Neural cell (in vitro differentiated cells): ENCODE data around the gene KCNMB2. TPM values are rescaled to one million over a fixed set of nuclear protein-coding genes. Genes with fewer than 3 reads are reported as not detected.

Experiments
- H2AFZ ChIP-seq: fragments of 200-600, 300-800 bp; sonication (generic), shearing (Covaris generic); 2 replicates; pipeline ENCODE4 v1.6.0; 2014; ENCODE audit warnings: low read depth, mild to moderate bottlenecking, antibody characterized with exemption, low read length, moderate library complexity
- H3F3A ChIP-seq: fragments of 200-600 bp; shearing (Covaris generic); 2 replicates; pipeline ENCODE4 v1.6.1; 2016; ENCODE audit warnings: mild to moderate bottlenecking, moderate library complexity, mixed read lengths, antibody characterized with exemption, low read length; ENCODE audit not compliant: insufficient read depth, poor library complexity, severe bottlenecking
- H3K27ac ChIP-seq: fragments of 200-600, 300-800 bp; sonication (generic), shearing (Covaris generic); 2 replicates; pipeline ENCODE4 v1.5.1; 2014; ENCODE audit warnings: mild to moderate bottlenecking, low read length, moderate library complexity
- H3K27me3 ChIP-seq: fragments of 300-800, 200-600 bp; sonication (generic), shearing (Covaris generic); 2 replicates; pipeline ENCODE4 v1.6.0; 2014; ENCODE audit warnings: mild to moderate bottlenecking, low read depth, low read length, moderate library complexity; ENCODE audit not compliant: insufficient read depth
- H3K36me3 ChIP-seq: fragments of 300-800, 200-600 bp; sonication (generic), shearing (Covaris generic); 2 replicates; pipeline ENCODE4 v1.5.1; 2014; ENCODE audit warnings: mild to moderate bottlenecking, antibody characterized with exemption, low read length, moderate library complexity; ENCODE audit not compliant: insufficient read depth
- H3K4me2 ChIP-seq: fragments of 300-800, 200-600 bp; sonication (generic), shearing (Covaris generic); 2 replicates; pipeline ENCODE4 v1.6.0; 2014; ENCODE audit warnings: mild to moderate bottlenecking, low read length
- H3K4me3 ChIP-seq: fragments of 300-800, 200-600 bp; sonication (generic), shearing (Covaris generic); 2 replicates; pipeline ENCODE4 v1.5.1; 2014; ENCODE audit warnings: mild to moderate bottlenecking, low read length, moderate library complexity
- H3K79me2 ChIP-seq: fragments of 200-600 bp; shearing (Covaris generic); replicated peaks from 2 replicates; pipeline ENCODE4 v1.6.0; 2014; ENCODE audit warnings: mild to moderate bottlenecking, low read length, moderate library complexity; ENCODE audit not compliant: insufficient read depth
- H3K9ac ChIP-seq: fragments of 300-800, 200-600 bp; sonication (generic), shearing (Covaris generic); 2 replicates; pipeline ENCODE4 v1.6.1; 2016; ENCODE audit warnings: mild to moderate bottlenecking, low read length, mixed read lengths
- H3K9me2 ChIP-seq: fragments of 200-600 bp; shearing (Covaris generic); 2 replicates; pipeline ENCODE4 v1.6.1; 2016; ENCODE audit warnings: mild to moderate bottlenecking, low read length, mixed read lengths; ENCODE audit not compliant: insufficient read depth
- H3K9me3 ChIP-seq: fragments of 200-600, 300-800 bp; sonication (generic), shearing (Covaris generic); 2 replicates; pipeline ENCODE4 v1.6.1; 2016; ENCODE audit warnings: mild to moderate bottlenecking, mixed run types, low read length, moderate library complexity, mixed read lengths
- H4K20me1 ChIP-seq: fragments of 200-600 bp; shearing (Covaris generic); 2 replicates; pipeline ENCODE4 v1.6.1; 2016; ENCODE audit warnings: mild to moderate bottlenecking, mixed run types; ENCODE audit not compliant: insufficient read depth
- EP300 ChIP-seq: fragments of 450-650 bp; conservative IDR thresholded peaks from 2 replicates; pipeline ENCODE4 v1.6.1; 2014; ENCODE audit warnings: antibody characterized with exemption, mild to moderate bottlenecking, moderate library complexity; ENCODE audit not compliant: poor library complexity, severe bottlenecking
- EZH2 ChIP-seq: fragments of 200-600, 300-800 bp; shearing (Covaris generic), sonication (generic); IDR thresholded peaks from 2 replicates; pipeline ENCODE4 v1.6.1; 2014; ENCODE audit warnings: antibody characterized with exemption, low read length, borderline replicate concordance, mild to moderate bottlenecking; ENCODE audit not compliant: insufficient read depth, poor library complexity, severe bottlenecking
- MXI1 ChIP-seq: fragments of 450-650 bp; conservative IDR thresholded peaks from 2 replicates; pipeline ENCODE4 v1.6.1; 2014; ENCODE audit warnings: antibody characterized with exemption, mild to moderate bottlenecking; ENCODE audit not compliant: poor library complexity, severe bottlenecking
- POLR2AphosphoS5 ChIP-seq: IDR thresholded peaks from 2 replicates; pipeline ENCODE4 v1.6.1; 2012
- RAD21 ChIP-seq: fragments of 450-650 bp; conservative IDR thresholded peaks from 2 replicates; pipeline ENCODE4 v1.6.1; 2014; ENCODE audit warnings: antibody characterized with exemption, mild to moderate bottlenecking, moderate library complexity
- SMC3 ChIP-seq: fragments of 450-650 bp; conservative IDR thresholded peaks from 2 replicates; pipeline ENCODE4 v1.6.1; 2014; ENCODE audit warnings: antibody characterized with exemption, mild to moderate bottlenecking, moderate library complexity; ENCODE audit not compliant: poor library complexity
- TAF1 ChIP-seq: IDR thresholded peaks from 2 replicates; pipeline ENCODE4 v1.6.1; 2012; ENCODE audit warnings: low read depth
- polyA plus RNA-seq: library from polyadenylated mRNA; depleted of rRNA; stranded (reverse); fragments of >200 nt; gene quantifications from 2 replicates; pipeline ENCODE4 v1.2.3, GENCODE V29; 2014
- TF ChIP-seq, protein P1 (sequence below): fragments of 450-650 bp; IDR thresholded peaks from 2 replicates; pipeline ENCODE4 v1.5.1; 2014; ENCODE audit warnings: antibody characterized with exemption, mild to moderate bottlenecking, moderate library complexity; ENCODE audit not compliant: poor library complexity, severe bottlenecking
- TF ChIP-seq, protein P2 (sequence below): IDR thresholded peaks from 2 replicates; pipeline ENCODE4 v1.6.1; 2012; ENCODE audit warnings: borderline replicate concordance

KCNMB2 gene
- polyA plus RNA-seq, 1 donor from 2014 or later, result 0.93 TPM

DNA sequence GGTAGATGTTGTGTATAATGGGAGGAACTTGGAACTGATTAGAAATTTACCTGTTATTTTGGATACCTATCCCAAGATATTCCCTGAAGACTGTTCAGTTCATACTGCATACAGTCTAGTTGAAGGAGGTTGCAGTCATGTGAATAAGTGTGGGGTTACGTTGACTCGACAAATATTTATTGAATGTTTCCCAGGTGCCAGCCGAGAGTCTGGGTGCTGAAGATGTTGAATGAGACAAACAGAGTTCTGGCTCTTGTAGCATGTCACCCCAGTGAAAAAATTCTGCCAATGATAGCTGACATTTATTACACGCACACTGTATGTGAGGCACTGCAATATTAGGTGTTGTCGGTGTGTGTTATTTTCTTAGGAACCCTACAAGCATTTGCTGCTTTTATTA lies 176.0 kb downstream of the KCNMB2 start:
- TF ChIP-seq POLR2AphosphoS5, result no peak
- TF ChIP-seq MXI1, result no peak
- no peak for TF ChIP-seq EZH2
- no peak for TF ChIP-seq RAD21
- TF ChIP-seq, protein P1, sequence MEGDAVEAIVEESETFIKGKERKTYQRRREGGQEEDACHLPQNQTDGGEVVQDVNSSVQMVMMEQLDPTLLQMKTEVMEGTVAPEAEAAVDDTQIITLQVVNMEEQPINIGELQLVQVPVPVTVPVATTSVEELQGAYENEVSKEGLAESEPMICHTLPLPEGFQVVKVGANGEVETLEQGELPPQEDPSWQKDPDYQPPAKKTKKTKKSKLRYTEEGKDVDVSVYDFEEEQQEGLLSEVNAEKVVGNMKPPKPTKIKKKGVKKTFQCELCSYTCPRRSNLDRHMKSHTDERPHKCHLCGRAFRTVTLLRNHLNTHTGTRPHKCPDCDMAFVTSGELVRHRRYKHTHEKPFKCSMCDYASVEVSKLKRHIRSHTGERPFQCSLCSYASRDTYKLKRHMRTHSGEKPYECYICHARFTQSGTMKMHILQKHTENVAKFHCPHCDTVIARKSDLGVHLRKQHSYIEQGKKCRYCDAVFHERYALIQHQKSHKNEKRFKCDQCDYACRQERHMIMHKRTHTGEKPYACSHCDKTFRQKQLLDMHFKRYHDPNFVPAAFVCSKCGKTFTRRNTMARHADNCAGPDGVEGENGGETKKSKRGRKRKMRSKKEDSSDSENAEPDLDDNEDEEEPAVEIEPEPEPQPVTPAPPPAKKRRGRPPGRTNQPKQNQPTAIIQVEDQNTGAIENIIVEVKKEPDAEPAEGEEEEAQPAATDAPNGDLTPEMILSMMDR, result no peak
- TF ChIP-seq SMC3, result no peak
- TF ChIP-seq, protein P2, sequence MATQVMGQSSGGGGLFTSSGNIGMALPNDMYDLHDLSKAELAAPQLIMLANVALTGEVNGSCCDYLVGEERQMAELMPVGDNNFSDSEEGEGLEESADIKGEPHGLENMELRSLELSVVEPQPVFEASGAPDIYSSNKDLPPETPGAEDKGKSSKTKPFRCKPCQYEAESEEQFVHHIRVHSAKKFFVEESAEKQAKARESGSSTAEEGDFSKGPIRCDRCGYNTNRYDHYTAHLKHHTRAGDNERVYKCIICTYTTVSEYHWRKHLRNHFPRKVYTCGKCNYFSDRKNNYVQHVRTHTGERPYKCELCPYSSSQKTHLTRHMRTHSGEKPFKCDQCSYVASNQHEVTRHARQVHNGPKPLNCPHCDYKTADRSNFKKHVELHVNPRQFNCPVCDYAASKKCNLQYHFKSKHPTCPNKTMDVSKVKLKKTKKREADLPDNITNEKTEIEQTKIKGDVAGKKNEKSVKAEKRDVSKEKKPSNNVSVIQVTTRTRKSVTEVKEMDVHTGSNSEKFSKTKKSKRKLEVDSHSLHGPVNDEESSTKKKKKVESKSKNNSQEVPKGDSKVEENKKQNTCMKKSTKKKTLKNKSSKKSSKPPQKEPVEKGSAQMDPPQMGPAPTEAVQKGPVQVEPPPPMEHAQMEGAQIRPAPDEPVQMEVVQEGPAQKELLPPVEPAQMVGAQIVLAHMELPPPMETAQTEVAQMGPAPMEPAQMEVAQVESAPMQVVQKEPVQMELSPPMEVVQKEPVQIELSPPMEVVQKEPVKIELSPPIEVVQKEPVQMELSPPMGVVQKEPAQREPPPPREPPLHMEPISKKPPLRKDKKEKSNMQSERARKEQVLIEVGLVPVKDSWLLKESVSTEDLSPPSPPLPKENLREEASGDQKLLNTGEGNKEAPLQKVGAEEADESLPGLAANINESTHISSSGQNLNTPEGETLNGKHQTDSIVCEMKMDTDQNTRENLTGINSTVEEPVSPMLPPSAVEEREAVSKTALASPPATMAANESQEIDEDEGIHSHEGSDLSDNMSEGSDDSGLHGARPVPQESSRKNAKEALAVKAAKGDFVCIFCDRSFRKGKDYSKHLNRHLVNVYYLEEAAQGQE, result no peak
- TF ChIP-seq TAF1, result no peak
- Histone ChIP-seq H2AFZ (no peak overlapping the region), H3K27ac (no peak overlapping the region), H3K4me2 (no peak overlapping the region), H3K9me3 (no peaks in the 10 kb centered on the region), H3F3A (no peaks in the 10 kb centered on the region), H3K4me3 (no peak overlapping the region), H3K79me2 (no peaks in the 10 kb centered on the region), H3K9ac (no peak overlapping the region), H4K20me1 (no peaks in the 10 kb centered on the region), H3K36me3 (no peaks in the 10 kb centered on the region), H3K9me2 (no peaks in the 10 kb centered on the region), H3K27me3 (no peaks in the 10 kb centered on the region)

DNA sequence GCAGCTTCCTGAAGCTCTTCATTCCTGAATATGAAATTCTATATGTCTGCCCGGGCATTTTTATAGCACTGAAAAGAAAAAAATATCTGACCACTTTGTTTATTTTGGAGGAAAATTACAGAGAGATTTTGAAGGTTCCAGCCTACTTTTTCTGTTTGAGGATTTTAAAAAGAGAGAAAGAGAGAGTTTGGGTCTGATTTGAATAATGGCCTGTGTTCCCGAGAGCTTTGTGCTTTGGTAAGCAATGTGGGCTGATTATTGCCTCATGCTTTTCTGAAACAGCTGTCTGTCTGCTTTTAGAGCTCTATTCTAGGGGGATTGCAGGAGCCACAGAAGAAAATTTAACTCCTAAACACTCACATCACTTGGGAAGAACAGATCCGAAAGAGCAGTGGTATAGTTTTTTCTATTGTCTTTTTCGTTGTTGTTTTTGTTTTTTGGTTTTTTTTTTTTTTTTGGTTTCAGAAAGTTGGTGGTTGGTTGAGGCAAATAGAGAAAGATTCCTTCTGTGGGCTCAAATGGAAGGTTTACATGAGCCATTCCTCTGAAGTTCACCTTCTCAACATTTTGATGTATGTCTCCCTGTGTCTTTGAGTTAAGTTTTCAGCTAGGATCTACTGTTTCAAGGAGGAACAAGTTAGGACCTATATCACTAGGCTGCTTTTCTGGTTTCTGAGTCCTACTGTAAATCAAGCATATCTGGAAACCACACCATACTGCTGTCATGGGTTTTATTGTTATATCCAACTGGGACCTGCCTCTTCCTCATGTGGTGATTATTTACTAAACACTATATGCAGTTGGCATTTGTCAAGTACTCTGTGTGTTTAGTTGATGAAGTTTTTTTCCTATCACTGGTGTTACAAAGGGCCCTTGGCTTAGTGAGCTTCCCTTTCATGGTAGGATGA lies 178.9 kb downstream of the KCNMB2 start:
- Histone ChIP-seq H3K79me2 (no peaks in the 10 kb centered on the region), H3K4me3 (no peak overlapping the region), H3K9me3 (no peaks in the 10 kb centered on the region), H4K20me1 (no peaks in the 10 kb centered on the region), H3K27ac (no peak overlapping the region), H2AFZ (no peak overlapping the region), H3K4me2 (no peak overlapping the region), H3K9me2 (no peaks in the 10 kb centered on the region), H3K9ac (no peak overlapping the region), H3K36me3 (no peaks in the 10 kb centered on the region), H3F3A (no peaks in the 10 kb centered on the region), H3K27me3 (no peaks in the 10 kb centered on the region)
- TF ChIP-seq TAF1, result no peak
- TF ChIP-seq MXI1, result no peak
- TF ChIP-seq, protein P1, result no peak
- TF ChIP-seq RAD21, result no peak
- no peak for TF ChIP-seq EZH2
- no peak for TF ChIP-seq EP300
